Mesothelial cell of epicardium (in vitro differentiated cells): ENCODE results near the gene WDR31. TPM values are rescaled to one million over a fixed set of nuclear protein-coding genes. Genes with fewer than 3 reads are reported as not detected.
"Not testable (repeated sequence)": the region's sequence is repeated elsewhere in the genome, so short reads cannot be mapped to it uniquely, and the experiment has no call there.

Experiments used
- DNase-seq, 2 experiments: peaks; one replicate each; pipeline ENCODE4 v3.0.0; 2021; ENCODE audit warnings: low spot score in 2 of 2; ENCODE audit not compliant: unreplicated experiment in 2 of 2
- H3K27ac Mint-ChIP-seq: 2 replicates; pipeline ENCODE4 v1.8.0; 2021; ENCODE audit warnings: mixed read lengths
- H3K27me3 Mint-ChIP-seq: 2 replicates; pipeline ENCODE4 v1.8.0; 2021; ENCODE audit warnings: low read depth, mixed read lengths
- H3K36me3 Mint-ChIP-seq: 2 replicates; pipeline ENCODE4 v1.8.0; 2021; ENCODE audit warnings: mixed read lengths
- H3K4me1 Mint-ChIP-seq: 2 replicates; pipeline ENCODE4 v1.8.0; 2021; ENCODE audit warnings: mixed read lengths
- H3K4me3 Mint-ChIP-seq: 2 replicates; pipeline ENCODE4 v1.8.0; 2021; ENCODE audit warnings: mild to moderate bottlenecking, moderate library complexity, mixed read lengths
- H3K9me3 Mint-ChIP-seq: 2 replicates; pipeline ENCODE4 v1.8.0; 2021; ENCODE audit warnings: mixed read lengths
- total RNA-seq: library from RNA; stranded (reverse); gene quantifications from 3 replicates; pipeline ENCODE4 v1.2.1, GENCODE V29; 2021
- TF ChIP-seq, protein P1 (sequence below): fragments of 200-600 bp; sonication (generic); IDR thresholded peaks from one replicate; pipeline ENCODE4 v1.5.0; 2021; ENCODE audit warnings: antibody characterized with exemption; ENCODE audit not compliant: unreplicated experiment

WDR31 gene
- total RNA-seq, 1 donor from 2014 or later = 4.5 TPM

DNA sequence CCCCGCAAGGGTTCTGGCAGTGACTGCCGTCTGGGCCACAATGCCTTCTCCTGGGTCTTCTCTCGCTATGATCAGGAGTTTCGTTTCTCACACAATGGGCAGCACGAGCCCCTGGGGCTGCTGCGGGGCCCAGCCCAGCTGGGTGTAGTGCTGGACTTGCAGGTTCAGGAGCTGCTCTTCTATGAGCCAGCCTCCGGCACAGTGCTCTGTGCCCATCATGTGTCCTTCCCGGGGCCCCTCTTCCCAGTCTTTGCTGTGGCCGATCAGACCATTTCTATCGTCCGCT is 29.7 kb upstream of the WDR31 start:
- no peaks in the 10 kb centered on the region for H3K27me3 Mint-ChIP-seq
- no peak for DNase-seq
- H3K36me3 Mint-ChIP-seq = peaks cover under 1% of the 10 kb centered on the region
- no peak overlapping the region for H3K27ac Mint-ChIP-seq
- H3K4me1 Mint-ChIP-seq = peaks cover 1% of the 10 kb centered on the region
- no peak overlapping the region for H3K4me3 Mint-ChIP-seq
- H3K9me3 Mint-ChIP-seq = no peaks in the 10 kb centered on the region
- TF ChIP-seq, protein P1, sequence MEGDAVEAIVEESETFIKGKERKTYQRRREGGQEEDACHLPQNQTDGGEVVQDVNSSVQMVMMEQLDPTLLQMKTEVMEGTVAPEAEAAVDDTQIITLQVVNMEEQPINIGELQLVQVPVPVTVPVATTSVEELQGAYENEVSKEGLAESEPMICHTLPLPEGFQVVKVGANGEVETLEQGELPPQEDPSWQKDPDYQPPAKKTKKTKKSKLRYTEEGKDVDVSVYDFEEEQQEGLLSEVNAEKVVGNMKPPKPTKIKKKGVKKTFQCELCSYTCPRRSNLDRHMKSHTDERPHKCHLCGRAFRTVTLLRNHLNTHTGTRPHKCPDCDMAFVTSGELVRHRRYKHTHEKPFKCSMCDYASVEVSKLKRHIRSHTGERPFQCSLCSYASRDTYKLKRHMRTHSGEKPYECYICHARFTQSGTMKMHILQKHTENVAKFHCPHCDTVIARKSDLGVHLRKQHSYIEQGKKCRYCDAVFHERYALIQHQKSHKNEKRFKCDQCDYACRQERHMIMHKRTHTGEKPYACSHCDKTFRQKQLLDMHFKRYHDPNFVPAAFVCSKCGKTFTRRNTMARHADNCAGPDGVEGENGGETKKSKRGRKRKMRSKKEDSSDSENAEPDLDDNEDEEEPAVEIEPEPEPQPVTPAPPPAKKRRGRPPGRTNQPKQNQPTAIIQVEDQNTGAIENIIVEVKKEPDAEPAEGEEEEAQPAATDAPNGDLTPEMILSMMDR = no peak

DNA sequence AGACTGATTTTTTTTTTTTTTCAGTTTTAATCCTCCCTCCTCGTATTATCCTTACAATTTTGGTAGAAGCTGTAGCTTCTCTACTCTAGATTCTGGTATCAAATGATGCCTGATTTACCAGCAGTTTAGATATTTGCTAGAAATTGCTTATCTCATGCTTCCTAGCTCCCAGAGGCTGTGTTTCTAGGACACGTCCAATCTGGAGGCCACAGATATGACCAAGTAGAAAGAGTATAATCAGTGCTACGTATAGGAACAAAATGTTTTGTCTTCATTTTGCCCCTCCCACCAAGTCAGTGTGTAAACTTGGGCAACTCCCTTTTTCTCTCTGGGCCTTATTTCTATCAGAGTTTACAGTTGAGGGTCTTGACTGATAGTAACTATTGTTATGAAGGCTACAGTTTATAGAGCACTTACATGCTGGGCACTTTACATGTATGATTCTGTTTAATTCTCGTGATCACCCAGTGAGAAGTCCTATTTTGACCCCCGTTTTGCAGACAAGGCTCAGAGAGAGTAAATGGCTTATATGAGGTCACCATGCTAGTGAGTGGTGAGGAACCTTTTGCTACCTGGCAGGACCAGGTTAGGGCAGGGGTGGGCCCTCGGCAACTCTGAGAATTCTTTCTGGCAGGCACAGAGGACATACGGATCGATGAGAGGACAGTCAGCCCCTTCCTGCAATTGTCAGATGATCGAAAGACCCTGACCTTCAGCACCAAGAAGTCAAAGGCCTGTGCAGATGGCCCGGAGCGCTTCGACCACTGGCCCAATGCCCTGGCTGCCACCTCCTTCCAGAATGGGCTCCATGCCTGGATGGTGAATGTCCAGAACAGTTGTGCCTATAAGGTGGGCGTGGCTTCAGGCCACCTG is 29.1 kb upstream of the WDR31 start:
- H3K9me3 Mint-ChIP-seq = no peaks in the 10 kb centered on the region
- no peaks in the 10 kb centered on the region for H3K27me3 Mint-ChIP-seq
- H3K4me3 Mint-ChIP-seq = no peak overlapping the region
- H3K36me3 Mint-ChIP-seq = no peaks in the 10 kb centered on the region
- H3K4me1 Mint-ChIP-seq = peaks cover 1% of the 10 kb centered on the region
- no peak overlapping the region for H3K27ac Mint-ChIP-seq
- TF ChIP-seq, protein P1 = no peak
- DNase-seq = no peak

DNA sequence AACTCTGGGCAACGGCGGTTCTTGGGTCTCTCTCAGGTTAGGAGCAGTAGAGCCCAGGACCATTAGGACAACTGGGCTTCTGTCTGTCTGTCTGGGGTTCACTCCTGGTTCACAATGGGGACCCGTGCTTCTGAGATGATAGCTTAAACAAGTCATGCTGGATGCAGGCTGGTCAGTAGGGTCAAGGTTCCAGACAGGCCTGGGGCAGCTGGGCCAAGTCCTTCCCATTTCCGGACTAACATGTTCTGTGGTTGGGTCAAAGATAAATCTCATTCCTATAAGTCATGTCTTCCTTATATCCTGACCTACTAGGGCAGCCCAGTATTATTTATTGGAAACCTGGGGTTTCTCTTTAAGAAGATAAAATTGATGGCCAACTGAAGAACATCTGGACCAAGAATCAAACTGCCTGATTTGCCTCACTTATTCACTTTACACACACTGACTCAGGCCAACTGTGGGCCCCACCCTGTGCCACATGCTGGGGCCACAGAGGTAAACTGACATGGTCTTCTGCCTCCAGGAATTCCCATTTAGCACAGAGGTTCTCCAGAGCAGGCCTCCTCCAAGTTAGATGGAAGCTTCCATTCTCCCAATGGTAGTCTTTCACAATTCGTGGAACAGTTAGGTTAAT is 28.4 kb upstream of the WDR31 start:
- no peak for DNase-seq
- Mint-ChIP-seq H3K9me3 (no peaks in the 10 kb centered on the region), H3K36me3 (no peaks in the 10 kb centered on the region), H3K27ac (no peak overlapping the region), H3K4me1 (peaks cover 1% of the 10 kb centered on the region), H3K27me3 (no peaks in the 10 kb centered on the region), H3K4me3 (no peak overlapping the region)
- TF ChIP-seq, protein P1 = no peak

- H3K36me3 Mint-ChIP-seq, H3K27me3 Mint-ChIP-seq, DNase-seq, H3K4me1 Mint-ChIP-seq, H3K27ac Mint-ChIP-seq, H3K9me3 Mint-ChIP-seq, H3K4me3 Mint-ChIP-seq: not testable (repeated sequence)
These were observed 25.6 kb upstream of the WDR31 start for GRCh38 chr9:113365652-113366051.

- Mint-ChIP-seq H3K27me3 (no peaks in the 10 kb centered on the region), H3K4me3 (no peak overlapping the region), H3K36me3 (no peaks in the 10 kb centered on the region), H3K9me3 (no peaks in the 10 kb centered on the region), H3K4me1 (peaks cover 9% of the 10 kb centered on the region), H3K27ac (no peak overlapping the region)
- TF ChIP-seq, protein P1 = no peak
- DNase-seq = no peak
These were observed 24.9 kb upstream of the WDR31 start for GRCh38 chr9:113364951-113365350.

- DNase-seq = no peak
- H3K27me3 Mint-ChIP-seq = no peaks in the 10 kb centered on the region
- H3K36me3 Mint-ChIP-seq = no peaks in the 10 kb centered on the region
- TF ChIP-seq, protein P1 = no peak
- no peak overlapping the region for H3K27ac Mint-ChIP-seq
- no peaks in the 10 kb centered on the region for H3K9me3 Mint-ChIP-seq
- H3K4me1 Mint-ChIP-seq = peaks cover 9% of the 10 kb centered on the region
- no peak overlapping the region for H3K4me3 Mint-ChIP-seq
These were observed 23.3 kb upstream of the WDR31 start for GRCh38 chr9:113363336-113363735.
